COR-L47 (cell line): ENCODE measurements around the gene PSMA7.
A peak's percentile ranks its signal among the peaks of the same experiment; 100 is the strongest.

ENCODE experiments used
- DNase-seq: peaks from one replicate; lab custom pipeline; 2025; lab: John Stamatoyannopoulos, UW

Gene PSMA7

GRCh38 chr20:62171245-62171644, 28.1 kb upstream of the PSMA7 start:
- no peak for DNase-seq

DNA sequence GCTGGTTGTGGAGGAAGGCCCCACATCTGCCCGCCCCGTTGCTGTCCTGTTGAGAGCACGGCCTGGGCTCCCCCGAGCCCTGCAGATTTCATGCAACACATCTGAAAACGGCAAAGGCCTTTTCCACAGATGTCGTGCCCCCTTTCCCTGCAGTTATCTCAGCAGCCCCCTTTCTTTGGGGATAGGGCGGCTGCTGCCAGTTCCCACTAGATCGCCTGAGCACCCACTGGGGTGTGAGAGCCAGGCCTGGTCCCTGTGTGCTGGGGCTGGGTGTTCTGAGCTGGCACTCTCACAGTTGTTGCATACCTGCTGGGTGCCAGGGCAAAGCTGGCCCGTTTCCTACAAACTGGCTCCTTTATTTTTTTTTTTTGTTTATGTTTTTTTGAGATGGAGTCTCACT, 27.3 kb upstream of the PSMA7 start:
- no peak for DNase-seq

- DNase-seq: no peak
These were observed 25.8 kb upstream of the PSMA7 start for GRCh38 chr20:62168890-62169435.

- DNase-seq: no peak
These were observed 24.9 kb upstream of the PSMA7 start for GRCh38 chr20:62168061-62168460.

DNA sequence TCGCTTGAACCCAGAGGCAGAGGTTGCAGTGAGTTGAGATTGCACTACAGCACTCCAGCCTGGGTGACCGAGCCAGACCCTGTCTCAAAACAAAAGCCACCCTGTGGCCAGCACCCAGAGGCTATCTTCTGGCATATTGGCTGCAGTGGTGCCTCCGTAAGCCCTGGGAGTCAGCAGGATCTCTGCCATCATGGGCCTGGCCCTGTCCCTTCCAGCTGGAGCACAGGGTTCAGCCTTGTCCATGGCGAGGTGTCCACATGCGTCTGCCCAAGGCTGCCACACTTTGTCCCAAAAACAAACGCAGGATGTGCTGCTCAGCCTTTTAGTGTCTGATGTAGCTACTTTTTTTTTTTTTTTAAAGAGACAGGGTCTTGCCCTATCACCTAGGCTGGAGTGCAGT, 24.3 kb upstream of the PSMA7 start:
- DNase-seq: no peak

- no peak for DNase-seq
These were observed 22.7 kb upstream of the PSMA7 start for GRCh38 chr20:62165762-62166399.

- no peak for DNase-seq
These were observed 21.9 kb upstream of the PSMA7 start for GRCh38 chr20:62164879-62165761.

GRCh38 chr20:62163986-62164762, 21.0 kb upstream of the PSMA7 start:
- DNase-seq: no peak

GRCh38 chr20:62163485-62163865, 20.3 kb upstream of the PSMA7 start:
- DNase-seq: no peak

- DNase-seq: no peak
These were observed 19.7 kb upstream of the PSMA7 start for GRCh38 chr20:62162765-62163484.

GRCh38 chr20:62161347-62161746, 18.2 kb upstream of the PSMA7 start:
- DNase-seq: no peak

- no peak for DNase-seq
These were observed 17.7 kb upstream of the PSMA7 start for GRCh38 chr20:62160876-62161275.

GRCh38 chr20:62160253-62160652, 17.1 kb upstream of the PSMA7 start:
- no peak for DNase-seq

DNA sequence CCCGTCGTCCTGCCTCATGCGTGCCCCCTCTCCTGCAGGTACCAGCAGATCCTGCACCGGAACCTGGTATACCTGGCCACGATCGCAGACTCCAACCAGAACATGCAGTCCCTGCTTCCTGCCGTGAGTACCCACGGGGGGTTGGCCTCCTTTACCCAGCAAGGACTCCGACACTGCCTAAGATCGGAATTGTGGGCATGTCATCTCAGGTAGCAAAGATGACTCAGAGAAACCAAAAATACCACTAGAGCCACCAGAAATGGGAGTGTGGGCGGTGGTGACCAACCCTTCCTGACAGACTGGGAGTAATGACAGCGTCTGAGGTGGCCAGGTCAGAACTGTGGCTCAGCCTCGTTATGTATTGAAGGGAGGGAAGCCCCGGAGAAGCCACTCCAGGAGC, 16.6 kb upstream of the PSMA7 start:
- no peak for DNase-seq

GRCh38 chr20:62159052-62159451, 15.9 kb upstream of the PSMA7 start:
- DNase-seq: no peak

- DNase-seq: no peak
These were observed 15.3 kb upstream of the PSMA7 start for GRCh38 chr20:62158541-62158940.

- no peak for DNase-seq
These were observed 14.8 kb upstream of the PSMA7 start for GRCh38 chr20:62158088-62158400.

- DNase-seq: no peak
These were observed 14.3 kb upstream of the PSMA7 start for GRCh38 chr20:62157387-62158087.

DNA sequence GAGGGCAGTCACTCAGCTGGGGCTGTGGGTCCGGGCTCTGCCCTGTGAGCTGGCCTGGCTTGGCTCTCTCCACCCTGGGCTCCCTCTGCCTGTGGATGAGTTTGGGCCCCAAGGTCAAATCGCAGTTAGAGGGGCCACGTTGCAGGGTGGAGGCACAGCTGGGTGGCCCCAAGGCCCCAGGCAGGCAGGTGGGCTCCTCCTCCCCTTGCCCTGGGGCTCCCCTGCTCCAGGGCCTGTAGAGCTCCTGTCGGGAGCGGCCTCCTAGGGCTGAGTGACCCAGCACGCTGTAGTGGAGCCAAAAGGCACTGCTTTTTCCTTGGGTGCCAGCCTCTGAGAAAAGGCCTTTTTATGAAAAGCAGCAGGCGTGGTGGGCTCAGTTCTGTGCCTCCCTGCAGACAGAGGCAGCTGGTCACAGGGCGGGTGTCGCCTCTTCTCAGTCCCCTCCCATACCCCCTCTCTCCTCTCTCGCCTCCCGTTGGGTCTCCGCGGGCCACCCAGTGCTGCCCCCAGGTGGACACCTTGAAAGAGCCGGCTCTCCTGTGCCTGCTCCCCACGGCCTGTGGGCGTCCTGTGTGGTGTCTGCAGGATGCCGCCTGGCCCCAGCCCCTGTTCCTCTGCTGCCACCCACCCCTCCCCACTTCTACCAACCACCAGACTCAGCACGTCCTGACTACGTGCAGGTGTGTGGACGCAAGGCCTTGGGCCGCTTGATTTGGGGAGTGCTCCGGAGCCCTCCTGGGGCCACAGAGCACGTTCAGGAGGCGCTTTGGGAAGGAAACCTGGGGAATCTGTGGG, 13.6 kb upstream of the PSMA7 start:
- peak; percentile 42 for DNase-seq

- DNase-seq: no peak
These were observed 13.0 kb upstream of the PSMA7 start for GRCh38 chr20:62156254-62156556.
